NCI-H748 (cell line): ENCODE data around the gene IL1RN.

Experiments used
- DNase-seq: peaks from one replicate; lab custom pipeline; 2025; ENCODE audit not compliant: unreplicated experiment; lab: John Stamatoyannopoulos, UW

IL1RN gene

GRCh38 chr2:113127646-113128570 is 510 bp downstream of the IL1RN start:
- DNase-seq = no peak

- no peak for DNase-seq
Measured at GRCh38 chr2:113129519-113130078, 2.2 kb downstream of the IL1RN start.

- no peak for DNase-seq
Measured at GRCh38 chr2:113131352-113132185, 4.2 kb downstream of the IL1RN start.

- DNase-seq = no peak
Measured at GRCh38 chr2:113132414-113133021, 5.1 kb downstream of the IL1RN start.

GRCh38 chr2:113133704-113134598 is 6.6 kb downstream of the IL1RN start:
- DNase-seq = no peak

- no peak for DNase-seq
Measured at GRCh38 chr2:113134717-113135116, 7.3 kb downstream of the IL1RN start.

GRCh38 chr2:113135317-113135716 is 7.9 kb downstream of the IL1RN start:
- no peak for DNase-seq

GRCh38 chr2:113136828-113137775 is 9.7 kb downstream of the IL1RN start:
- DNase-seq = peak; percentile 34

- no peak for DNase-seq
Measured at GRCh38 chr2:113137827-113138226, 10.4 kb downstream of the IL1RN start.

- DNase-seq = peak; percentile 58
Measured at GRCh38 chr2:113138428-113139322, 11.3 kb downstream of the IL1RN start.

- DNase-seq = no peak
Measured at GRCh38 chr2:113141451-113141850, 14.1 kb downstream of the IL1RN start.

GRCh38 chr2:113142290-113142689 is 14.9 kb downstream of the IL1RN start:
- DNase-seq = no peak

- no peak for DNase-seq
Measured at GRCh38 chr2:113144259-113144658, 16.9 kb downstream of the IL1RN start.

GRCh38 chr2:113148606-113149552 is 21.5 kb downstream of the IL1RN start:
- no peak for DNase-seq

- DNase-seq = no peak
Measured at GRCh38 chr2:113149553-113150257, 22.3 kb downstream of the IL1RN start.

- no peak for DNase-seq
Measured at GRCh38 chr2:113150258-113150601, 22.8 kb downstream of the IL1RN start.
